Globus pallidus (tissue), 1 donor: Measurements from ENCODE around the gene LRRC30.
"Not testable (repeated sequence)": the region's sequence is repeated elsewhere in the genome, so short reads cannot be mapped to it uniquely, and the experiment has no call there.

Source experiments
- DNase-seq: peaks from one replicate; pipeline ENCODE4 v3.0.0-alpha.2; 2015; ENCODE audit warnings: low spot score

The LRRC30 gene

DNA sequence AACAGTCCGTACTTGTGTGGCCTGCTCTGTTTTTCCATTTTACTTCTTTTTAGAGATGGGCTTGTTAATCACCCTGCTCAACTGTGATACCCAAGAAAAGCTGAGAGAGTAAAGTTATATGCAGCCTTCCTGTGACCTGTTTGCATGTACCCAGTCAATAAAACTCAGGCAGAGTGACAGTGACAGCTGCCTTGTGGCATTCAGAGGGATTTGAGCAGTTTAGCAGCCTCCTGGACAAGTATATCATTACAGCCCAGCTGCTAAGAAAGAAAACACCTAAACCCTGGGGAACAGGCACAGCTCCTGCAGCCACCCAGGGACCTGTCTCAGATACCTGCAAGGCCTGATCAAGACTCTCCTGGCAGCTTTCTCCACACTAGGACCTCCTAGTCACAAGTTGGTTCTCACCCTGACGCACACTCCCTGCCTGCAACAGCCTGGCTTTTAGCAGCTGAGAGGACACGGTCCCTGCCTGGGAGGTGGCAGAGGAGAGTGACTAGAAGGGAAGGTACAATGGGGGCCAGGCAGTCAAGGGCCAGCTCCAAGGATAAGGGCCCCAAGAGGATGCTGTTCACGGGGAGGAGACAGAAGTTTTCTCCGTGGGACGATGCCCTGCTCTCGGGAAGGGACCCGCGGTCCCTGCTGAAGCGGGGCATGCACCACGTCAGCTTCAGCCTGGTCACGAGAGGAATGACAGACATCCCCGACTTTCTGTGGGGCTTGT lies at the start of gene LRRC30:
Gene LRRC30 (plus strand): TSS at position 464 of the 724 bp plus-strand sequence. CDS start 50 bp downstream, at position 514.
- no peak for DNase-seq

GRCh38 chr18:7185701-7186100 lies 45.2 kb upstream of the LRRC30 start:
- DNase-seq = no peak

GRCh38 chr18:7190547-7191156 lies 40.2 kb upstream of the LRRC30 start:
- no peak for DNase-seq

GRCh38 chr18:7191736-7192135 lies 39.2 kb upstream of the LRRC30 start:
- no peak for DNase-seq

- no peak for DNase-seq
Observed at GRCh38 chr18:7195266-7195665, 35.6 kb upstream of the LRRC30 start.

DNA sequence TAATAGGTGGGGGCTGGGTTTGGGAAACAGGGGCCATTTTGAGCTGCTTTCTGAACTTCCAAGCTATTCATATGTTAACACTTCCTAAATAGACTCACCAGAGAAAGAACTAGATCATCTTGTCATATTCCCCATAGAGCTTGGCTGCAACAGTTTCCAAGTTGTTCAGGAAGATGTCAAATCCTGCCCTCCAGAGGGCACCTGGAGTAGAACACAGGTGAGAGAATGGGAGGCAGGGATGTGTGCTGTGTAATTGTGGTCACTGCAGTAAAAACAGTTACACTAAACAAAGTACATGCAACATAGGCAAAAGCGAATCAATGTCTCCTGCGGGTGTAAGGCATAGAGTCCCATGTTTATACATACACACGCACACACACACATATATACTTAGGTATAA lies 34.5 kb upstream of the LRRC30 start:
- DNase-seq = no peak

GRCh38 chr18:7197854-7198253 lies 33.0 kb upstream of the LRRC30 start:
- DNase-seq = no peak

DNA sequence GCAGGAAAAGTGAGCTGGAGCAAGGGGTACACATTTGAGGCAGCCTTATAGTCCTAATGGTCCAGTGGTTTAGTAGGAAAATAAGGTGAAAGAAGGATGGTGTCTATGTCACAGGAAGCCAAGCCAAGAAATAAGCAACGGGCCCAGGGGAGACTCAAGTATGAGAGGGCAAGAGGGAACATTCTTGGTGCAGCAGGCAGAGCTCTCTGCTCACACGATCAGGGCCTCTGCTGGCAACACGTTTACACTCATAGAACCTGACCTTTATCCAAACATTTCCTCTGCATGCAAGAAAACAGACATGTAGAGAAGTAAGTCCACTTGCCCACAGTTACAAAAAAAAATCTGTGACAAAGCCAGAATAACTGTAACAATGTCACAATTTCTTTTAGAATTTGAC lies 32.6 kb upstream of the LRRC30 start:
- DNase-seq = no peak

DNA sequence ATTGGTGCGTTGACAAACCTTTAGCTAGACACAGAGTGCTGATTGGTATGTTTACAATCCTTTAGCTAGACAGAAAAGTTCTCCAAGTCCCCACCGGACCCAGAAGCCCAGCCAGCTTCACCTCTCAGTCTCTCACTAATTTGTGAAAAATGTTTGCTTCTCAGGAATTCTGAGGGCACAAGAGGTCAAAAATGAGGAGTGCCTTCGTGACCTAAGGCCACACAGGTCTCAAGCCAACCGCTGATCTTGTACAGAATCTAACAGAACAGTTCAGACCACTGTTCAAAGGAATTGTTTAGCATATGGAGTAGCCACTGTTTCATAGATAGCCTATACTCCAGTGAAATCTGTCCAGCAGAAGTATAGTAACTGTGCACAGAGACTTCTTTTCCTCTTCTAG lies 29.8 kb upstream of the LRRC30 start:
- DNase-seq = no peak

GRCh38 chr18:7202169-7202568 lies 28.7 kb upstream of the LRRC30 start:
- DNase-seq = no peak

DNA sequence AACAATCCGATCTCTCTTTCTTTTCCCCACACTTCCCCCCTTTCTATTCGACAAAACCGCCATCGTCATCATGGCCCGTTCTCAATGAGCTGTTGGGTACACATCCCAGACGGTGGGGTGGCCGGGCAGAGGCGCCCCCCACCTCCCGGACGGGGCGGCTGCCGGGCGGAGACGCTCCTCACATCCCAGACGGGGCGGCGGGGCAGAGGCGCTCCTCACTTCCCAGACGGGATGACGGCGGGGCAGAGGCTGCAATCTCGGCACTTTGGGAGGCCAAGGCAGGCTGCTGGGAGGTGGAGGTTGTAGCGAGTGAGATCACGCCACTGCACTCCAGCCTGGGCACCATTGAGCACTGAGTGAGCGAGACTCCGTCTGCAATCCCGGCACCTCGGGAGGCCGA lies 27.3 kb upstream of the LRRC30 start:
- not testable (repeated sequence) for DNase-seq

DNA sequence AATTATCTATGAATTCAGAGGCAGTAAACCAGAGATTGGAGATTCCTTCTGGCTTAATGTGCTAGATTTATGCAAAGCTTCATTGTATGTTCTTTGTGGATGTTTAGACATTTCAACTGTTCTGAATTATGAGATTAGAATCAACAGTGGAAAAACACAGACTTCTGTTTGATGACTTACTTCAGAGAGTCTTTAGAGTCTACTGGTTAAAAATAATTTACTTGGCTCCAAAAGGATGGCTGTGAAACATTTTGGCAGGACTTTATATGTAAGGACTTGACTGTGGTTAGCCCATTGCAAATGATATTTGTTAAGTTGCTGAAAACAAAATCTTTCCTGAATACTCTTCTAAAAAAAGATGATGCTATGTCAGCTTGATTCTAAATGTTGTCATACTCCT lies 25.5 kb upstream of the LRRC30 start:
- DNase-seq = no peak

- DNase-seq = no peak
Observed at GRCh38 chr18:7206217-7206616, 24.7 kb upstream of the LRRC30 start.

GRCh38 chr18:7207366-7207915 lies 23.4 kb upstream of the LRRC30 start:
- DNase-seq = no peak

DNA sequence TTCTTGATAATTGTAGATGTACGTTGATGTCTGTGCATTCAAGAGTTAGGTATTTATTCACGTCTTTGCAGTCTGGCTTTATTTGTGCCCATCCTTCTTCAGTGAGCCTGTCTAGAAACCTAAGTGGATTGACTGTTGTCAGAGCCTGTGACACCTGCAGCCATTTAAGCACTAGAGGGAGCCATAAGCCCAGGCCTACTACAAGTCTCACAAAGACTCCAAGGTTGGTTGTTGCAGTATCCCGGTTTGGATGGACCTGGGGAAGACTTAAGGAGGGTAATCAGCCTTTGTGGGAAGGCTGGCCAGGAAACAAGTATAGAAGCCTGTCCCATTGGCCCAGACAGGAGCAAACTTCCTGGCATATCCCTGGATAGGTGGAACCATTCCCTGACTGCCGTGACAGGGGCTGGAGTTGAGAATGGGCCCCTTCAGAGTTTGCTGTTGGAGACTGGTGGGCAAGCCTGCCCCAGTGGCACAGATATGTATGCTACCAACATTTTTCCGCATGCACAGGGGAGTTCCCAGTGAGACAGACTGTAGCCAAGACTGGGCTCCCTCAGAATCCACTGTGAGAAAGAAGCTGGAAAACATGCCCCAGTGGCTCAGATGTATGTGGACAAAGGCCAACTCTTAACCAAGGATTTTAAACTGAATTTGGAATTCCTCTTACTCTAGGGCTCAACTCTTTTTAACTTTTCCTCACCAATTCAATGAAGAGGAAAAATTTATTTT lies 9.3 kb upstream of the LRRC30 start:
- no peak for DNase-seq

DNA sequence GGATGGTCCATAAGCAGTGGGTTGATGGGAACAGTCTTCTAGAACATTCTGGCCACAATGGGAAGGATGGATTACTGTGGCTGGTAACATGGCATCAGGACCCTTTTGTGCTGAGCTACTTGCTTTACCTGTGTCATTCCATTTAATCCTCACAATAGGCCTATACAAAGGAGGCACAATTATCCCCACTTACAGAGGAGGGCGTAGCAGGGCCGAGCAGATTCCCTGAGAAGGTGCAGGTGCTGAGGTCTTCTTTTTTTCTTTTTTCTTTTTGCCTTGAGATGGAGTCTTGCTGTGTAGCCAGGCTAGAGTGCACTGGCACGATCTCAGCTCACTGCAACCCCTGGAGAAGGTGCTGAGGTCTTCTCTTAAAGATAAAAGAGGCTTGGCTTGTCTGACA lies 6.7 kb upstream of the LRRC30 start:
- DNase-seq = no peak

DNA sequence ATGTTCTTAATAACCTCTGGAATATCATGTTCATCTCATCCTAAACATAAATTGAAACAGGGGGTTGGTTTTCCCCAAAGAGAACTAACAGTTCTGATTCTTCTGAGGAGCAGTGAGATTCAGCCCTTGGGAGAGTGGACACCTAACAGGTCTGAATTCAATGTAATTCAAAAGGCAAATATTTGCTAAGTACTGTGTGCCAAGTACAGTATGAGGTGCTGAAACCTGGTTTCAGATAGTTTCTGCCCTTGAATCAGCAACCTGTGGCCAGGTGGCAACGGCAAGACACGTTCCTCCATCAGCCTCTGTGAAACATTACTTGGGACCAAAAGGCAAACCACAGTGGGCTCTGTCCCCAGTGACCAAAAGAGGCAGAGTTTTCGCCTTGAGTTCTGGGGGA lies 1.3 kb downstream of the LRRC30 start:
- no peak for DNase-seq

- DNase-seq = no peak
Observed at GRCh38 chr18:7233134-7233810, 2.4 kb downstream of the LRRC30 start.

GRCh38 chr18:7234091-7234490 lies 3.2 kb downstream of the LRRC30 start:
- no peak for DNase-seq

DNA sequence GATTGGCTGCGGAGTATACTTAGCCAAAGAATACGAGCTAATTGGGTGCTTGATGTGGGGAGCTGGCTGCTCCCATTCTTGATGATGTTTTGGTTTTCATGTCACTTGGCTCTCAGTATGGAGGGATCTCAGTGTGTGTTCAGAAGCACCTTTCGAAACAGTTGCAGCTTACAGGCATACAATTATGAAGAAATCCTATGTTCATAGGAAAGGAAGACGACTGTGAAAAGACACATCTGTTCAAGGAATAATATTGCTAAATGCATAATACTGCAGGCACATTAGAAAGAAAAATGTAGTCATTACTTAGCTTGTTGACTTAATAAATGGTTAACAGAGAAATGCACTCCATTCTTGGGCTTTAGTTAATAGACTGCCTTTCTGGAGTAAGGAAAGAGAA lies 4.1 kb downstream of the LRRC30 start:
- no peak for DNase-seq

GRCh38 chr18:7236072-7236471 lies 5.2 kb downstream of the LRRC30 start:
- no peak for DNase-seq

GRCh38 chr18:7236933-7237332 lies 6.0 kb downstream of the LRRC30 start:
- DNase-seq = no peak
